Cerebellar nuclear complex (tissue), 1 donor: ENCODE data around the gene C1orf226.

Experiments used
- DNase-seq, 2 experiments: peaks; one replicate each; lab custom pipeline; 2025; lab: John Stamatoyannopoulos, UW

The C1orf226 gene

GRCh38 chr1:162385280-162385623 is 3.7 kb downstream of the C1orf226 start:
- no peak for DNase-seq

- DNase-seq: no peak
These were observed 4.2 kb downstream of the C1orf226 start for GRCh38 chr1:162385702-162386101.

GRCh38 chr1:162386292-162387225 is 5.0 kb downstream of the C1orf226 start:
- DNase-seq: no peak

DNA sequence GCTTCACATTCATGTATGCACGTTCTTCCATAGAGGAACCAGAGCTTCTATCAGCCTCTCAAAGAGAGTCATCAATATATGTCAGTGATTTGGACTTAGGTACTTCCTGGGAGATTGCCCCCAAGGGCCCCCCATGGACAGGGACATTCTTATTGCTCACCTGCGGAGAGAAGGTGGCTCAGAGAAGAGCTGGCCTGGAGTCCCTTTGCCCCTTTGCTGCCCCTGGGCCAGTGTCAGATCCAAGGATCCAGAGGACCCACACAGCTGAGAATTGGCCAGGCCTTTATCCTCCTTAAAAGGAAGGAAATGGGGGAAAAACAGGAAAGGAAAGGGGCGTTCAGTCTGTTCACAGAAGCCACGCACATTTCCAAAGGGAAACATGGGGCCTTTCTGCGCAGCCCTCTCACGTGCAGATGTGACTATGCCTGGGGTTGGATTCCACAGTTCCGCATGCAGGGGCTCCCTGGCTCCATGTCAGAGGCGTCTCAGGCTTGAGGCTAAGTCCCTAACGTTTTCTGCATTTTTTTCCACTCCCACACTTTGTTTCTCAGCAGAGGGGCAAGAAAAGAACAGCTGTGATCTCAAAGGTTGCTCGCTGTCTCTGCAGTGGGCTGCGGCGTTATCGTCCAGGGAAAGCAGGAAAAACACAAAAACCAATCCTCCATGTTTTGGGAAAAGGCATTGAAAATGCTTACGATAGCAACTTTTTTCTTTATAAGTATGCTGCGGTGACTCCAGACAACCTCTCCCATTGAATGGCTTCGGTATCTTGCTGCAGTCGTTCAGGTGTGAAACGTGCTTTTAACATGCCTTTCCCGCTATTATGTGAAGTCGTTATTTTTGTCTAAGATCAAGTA is 5.9 kb downstream of the C1orf226 start:
- DNase-seq: no peak

DNA sequence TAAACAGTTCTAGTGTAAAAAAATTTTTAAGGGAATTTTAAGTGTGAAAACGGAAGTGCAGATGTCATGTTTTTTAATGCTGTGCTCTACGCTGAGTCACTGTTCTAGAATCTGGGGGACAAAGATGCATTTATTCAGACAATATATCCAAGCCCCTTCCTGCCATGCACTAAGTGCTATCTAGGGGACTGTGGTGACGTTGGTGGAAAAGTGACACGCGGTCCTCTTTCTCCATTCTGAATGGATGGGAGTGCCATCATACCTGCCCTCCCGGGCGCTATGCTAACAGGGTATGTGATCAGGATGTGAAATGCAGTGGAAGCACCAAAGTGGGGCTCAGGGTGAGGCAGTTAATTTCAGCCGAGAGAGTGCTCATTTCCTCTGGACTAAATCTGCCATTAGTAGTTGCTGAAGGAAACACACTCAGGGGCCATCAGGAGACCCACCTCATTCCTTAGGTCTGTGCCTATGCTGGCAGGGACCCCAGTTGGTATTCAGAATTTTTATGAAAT is 6.6 kb downstream of the C1orf226 start:
- DNase-seq: no peak

GRCh38 chr1:162388615-162389014 is 7.1 kb downstream of the C1orf226 start:
- DNase-seq: no peak

- DNase-seq: no peak
These were observed 7.7 kb downstream of the C1orf226 start for GRCh38 chr1:162389021-162389818.

DNA sequence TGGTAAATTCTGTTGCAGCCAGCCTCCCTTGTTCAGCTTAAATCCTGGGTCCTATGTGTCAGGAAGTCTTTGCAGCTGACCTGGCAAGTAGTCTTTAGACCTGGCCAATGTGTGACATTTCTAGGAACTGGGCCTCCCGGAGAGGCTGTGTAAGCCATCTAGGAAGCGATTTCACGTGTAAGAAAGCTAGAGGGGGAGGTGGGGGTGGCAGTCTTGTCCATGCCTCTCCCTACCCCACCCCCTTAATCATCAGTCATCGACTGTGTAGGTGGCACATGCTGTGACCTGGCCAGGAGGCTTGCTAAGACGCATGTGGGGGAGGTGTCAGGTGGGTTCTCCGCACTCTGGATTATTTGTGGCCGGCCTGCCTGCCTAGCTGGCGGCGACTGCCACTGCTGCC is 8.4 kb downstream of the C1orf226 start:
- no peak for DNase-seq

- no peak for DNase-seq
These were observed 9.1 kb downstream of the C1orf226 start for GRCh38 chr1:162390396-162391185.

DNA sequence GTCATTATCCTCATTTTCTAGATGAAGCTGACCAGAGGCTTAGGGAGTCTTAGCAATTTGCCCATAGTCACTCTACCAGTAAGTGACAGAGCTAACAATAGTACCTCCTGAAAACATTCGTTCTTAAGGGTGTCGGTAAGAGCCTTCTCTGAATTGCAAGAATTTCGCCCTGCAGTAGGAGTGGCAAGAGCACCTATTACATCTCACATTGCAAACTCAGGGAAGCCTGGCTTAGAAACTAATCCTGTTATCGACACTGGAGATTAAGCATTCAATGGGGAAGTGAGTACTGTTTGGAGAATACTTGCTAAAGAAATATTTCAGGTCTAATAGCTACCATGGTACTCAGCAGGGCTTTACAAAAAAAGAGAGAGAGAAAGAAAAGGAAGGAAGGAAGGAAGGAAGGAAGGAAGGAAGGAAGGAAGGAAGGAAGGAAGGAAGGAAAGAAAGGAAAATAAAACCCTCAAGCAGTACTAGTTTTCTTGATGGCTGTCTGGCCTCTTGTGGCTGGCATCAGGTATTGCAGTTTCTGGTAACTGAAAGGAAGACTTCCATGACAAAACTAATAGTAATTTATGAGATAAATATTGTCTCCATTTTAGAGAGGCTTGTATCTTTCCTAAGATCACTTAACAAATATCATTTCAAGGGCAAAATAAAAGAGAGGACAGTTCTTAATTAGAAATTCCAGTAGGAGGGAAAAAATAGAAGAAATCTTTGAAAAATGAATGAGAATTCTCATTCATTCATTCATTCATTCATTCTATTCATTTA is 10.4 kb downstream of the C1orf226 start:
- no peak for DNase-seq

DNA sequence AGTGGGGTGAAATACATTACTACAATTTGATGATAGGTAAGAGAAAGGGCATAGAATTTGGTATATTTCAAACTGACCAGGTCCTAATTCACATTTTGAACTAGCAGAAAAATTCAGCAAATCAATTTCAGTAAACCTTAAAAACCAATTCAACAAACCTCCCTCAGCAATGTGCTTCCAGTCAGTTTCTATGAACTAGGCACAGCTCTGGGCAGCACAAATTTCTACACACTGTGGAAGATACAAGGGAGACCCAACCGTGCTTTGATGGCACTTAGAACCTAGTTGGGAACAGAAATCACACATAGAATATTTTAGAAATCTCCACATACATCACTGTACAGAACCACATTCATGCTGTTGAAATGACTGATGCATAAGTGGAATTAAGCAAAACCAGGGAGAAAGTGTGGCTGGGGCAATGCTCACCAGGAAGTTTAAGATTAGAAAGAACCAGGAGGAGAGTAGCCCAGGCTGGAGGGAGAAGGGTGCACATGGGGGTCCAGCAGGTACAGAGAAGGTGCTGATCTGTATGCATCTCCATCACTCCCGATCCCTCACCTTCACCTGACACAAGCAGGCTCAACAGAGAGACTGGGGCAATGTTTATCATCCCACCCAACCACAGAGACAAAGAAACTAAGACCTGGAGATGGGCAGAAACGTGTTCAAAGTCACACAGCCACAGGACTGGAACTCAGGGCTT is 14.8 kb downstream of the C1orf226 start:
- DNase-seq: no peak

DNA sequence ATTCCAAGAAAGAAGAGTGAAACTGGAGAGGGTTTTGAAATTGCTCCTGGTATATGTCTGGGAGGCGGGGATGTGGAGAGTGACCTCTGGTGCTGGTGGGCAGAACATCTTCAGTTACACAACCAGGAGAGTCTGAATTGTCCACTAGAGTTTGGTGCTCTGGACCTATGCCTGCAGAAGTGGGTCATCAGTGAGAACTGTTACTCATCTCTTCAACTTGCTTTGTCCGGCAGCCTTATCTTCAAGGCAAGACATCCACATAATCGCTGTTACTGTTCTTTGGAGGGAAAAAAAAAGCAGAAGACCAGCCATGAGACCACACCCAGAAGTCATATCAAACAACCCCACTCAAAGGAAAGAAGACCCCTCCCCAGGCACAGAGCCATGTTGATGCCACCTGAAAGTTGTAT is 15.5 kb downstream of the C1orf226 start:
- no peak for DNase-seq

DNA sequence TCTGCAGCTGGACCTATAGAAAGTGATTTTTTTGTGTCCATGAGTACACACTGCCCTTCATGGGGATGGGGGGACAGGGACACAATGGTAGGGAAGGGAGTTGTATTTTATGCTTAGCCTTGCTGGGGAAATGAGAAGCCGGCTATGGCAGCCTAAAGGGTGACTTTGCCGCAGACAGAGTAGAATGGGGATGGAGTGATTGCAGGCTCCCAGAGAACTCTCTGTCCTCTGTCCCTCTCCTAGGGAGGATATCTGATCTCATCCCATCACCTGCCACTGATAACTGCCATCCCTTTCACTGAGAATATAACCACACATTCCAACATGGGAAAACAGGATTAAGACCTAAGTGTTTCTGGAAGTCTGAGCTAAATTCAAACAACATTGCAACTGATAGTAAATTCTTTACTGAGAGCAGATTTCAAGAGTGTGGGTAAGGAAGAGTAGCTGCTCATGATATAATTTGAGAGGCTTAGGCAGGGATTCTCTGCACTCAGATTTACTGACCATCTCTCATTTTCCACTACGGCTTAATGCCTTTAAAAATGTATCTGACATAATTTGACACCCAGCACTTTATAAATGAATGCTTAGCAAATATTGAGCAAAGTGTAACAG is 16.5 kb downstream of the C1orf226 start:
- no peak for DNase-seq

DNA sequence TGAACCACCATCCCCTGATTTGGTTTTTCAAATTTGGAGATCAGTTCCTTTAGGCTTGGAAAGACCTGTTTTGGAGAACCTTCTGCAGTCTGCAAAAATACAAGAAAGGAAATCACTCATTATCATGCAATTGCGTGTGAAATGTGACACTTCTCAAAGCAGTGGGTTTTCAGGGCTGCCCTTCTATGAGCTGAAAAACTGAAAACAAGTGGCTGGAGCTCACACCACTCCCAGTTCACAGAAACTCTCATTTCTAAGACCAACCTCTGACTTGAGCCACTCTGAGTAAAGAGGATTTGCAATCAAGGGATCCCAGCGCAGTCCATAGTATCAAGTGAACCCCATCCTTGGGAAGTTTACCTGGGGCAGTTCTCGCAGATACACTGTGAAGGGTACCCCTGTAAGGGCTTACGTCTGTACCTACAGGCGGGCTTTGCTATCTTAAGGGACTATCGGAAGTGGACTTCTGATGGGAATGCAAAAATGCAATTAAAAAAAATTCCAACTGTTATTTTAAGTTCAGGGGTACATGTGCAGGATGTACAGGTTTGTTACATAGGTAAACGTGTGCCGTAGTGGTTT is 17.6 kb downstream of the C1orf226 start:
- no peak for DNase-seq

DNA sequence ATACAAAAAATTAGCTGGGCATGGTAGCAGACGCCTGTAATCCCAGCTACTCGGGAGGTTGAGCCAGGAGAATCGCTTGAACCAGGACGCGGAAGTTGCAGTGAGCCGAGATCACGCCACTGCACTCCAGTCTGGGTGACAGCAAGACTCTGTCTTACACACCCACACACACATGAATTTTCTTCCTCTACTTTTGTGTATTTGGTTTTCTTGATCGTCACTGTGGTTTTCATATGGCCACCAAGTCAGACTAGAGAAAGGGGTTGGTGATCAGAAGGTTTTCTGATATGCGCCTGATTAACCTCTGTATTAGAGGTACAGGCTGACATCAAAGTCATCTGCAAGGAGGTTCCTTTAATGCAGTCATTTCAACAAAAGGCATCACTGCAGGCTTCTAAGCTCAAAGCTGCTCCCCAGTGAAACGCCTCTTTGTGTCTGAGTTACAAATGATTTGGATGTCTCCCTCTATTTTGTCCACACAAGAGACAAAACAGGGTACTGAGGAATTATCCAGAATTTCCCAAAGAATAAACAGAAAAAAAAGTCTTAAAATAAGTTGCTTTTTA is 19.3 kb downstream of the C1orf226 start:
- no peak for DNase-seq

- DNase-seq: no peak
These were observed 23.1 kb downstream of the C1orf226 start for GRCh38 chr1:162404550-162405160.

DNA sequence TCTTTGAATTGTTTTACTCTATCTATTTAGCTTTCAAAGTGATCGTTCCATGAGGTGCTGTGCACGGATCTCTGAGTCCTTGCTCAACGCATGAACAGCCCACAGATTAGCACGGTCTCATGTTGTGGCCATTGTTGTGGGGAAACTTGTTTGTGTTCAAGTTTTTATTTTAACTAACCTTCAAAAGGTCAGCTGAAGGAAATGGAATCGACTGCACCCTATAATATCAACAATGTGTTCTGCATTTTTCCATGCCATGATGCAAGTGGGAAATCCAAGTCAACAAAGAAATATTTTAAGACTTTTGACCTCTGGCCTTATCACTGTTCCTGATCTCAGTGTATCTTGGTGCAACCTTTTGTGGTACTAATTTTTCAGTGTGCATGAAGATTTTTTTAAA is 24.3 kb downstream of the C1orf226 start:
- DNase-seq: no peak

- DNase-seq: no peak
These were observed 25.3 kb downstream of the C1orf226 start for GRCh38 chr1:162406811-162407210.
